GM21526 (cell line): ENCODE results near the gene ACKR2.
A peak's percentile ranks its signal among the peaks of the same experiment; 100 is the strongest.

Experiments
- ATAC-seq: cut with Tn5 transposase; IDR thresholded peaks from one replicate; pipeline ENCODE4 v1.9.1; 2021; ENCODE audit warnings: moderate library complexity; ENCODE audit not compliant: unreplicated experiment, low FRiP score

ACKR2 gene

DNA sequence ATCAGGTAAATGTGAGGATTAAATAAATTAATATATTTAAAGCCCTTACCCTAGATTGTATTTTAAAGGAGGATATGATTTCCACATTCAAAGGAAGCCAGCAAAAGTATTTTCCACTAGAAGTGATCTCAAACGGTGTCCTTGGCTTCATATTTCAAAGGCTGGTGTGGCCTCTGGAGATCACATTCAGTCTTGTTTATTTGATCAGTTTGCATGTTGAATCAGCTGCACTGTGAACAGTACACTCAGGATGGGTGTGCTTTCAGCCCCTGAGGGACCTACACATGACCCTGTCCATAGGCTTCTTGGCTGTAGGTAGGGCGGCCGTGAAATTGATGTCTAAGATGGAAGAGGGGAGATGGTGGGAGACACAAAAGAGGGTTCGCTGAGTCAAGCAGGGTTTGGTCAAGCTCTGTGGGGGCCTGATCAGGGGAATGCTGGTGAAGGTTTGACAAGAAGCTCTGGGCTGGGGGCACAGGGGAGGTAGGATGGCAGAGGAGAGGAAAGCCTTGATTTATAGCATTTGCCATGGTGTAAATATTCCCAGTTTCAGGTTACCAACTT, 44.6 kb downstream of the ACKR2 start:
- ATAC-seq: no peak

DNA sequence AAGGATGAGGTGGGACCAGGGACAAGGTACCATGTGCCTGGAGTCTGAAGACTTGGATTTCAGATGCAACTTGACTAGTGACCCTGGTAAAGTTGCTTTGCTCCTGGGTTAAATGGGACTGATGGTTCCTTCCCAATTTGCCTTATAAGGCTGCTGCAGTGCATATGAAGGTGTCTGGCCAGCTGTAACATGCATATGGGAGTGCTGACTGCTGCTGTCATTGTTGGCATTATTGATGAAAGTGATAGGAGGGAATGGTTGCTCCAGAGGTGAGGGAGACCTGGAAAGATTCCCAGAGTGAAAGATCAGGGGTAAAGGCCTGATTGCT, 45.9 kb downstream of the ACKR2 start:
- no peak for ATAC-seq

DNA sequence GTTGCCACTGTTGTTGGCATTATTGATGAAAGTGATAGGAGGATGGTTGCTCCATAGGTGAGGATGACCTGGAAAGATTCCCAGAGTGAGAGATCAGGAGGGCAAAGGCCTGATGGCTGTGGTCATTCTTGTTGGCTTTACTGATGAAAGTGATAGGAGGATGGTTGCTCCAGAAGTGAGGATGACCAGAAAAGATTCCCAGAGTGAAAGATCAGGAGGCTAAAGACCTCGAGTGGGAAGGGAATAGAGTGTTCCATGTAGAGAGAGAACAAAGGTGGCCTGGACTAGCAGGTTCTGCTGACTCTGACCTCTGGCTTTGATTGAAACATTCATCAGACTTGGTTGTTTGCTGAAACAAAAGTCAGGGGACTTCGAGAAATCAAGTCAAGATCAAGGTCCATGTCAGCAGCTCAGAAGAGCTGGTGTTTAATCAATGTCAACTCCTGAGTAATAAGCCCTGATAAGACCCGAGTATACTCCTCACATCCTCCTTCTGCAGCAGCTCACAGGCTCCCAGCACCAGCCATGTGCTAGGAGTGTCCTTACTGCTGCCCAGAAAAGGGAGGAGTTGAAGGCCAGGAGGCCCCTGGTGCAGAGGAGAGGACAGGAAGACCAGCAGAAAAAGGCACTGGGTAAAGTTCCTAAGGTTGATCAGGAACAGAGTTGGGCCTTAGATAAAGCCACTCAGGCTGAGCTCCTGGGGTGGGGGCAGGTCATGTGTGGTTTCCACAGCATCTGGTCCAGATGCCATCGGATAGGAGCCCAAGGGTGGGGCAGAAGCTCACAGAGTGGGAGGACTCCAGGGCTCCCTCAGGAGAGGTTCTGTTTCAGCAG, 46.5 kb downstream of the ACKR2 start:
- no peak for ATAC-seq

DNA sequence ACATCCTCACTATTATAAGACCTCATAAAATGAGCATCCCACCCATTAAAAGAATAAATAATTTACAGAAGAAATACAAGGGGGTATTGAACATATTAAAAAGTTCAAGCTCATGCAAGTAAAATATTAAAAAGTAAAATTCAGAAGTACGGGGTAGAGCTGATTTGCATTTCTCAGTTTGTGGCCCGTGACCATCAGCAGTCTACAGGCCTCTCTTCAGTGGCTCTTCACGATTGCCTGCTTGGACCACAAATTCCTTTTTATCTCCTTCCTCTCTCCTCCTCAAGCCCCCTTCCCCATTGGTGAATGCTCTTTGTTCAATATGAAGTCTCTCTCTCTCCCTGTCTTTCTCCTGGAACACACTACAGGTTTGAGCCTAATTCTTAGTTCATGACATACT, 47.3 kb downstream of the ACKR2 start:
- no peak for ATAC-seq

DNA sequence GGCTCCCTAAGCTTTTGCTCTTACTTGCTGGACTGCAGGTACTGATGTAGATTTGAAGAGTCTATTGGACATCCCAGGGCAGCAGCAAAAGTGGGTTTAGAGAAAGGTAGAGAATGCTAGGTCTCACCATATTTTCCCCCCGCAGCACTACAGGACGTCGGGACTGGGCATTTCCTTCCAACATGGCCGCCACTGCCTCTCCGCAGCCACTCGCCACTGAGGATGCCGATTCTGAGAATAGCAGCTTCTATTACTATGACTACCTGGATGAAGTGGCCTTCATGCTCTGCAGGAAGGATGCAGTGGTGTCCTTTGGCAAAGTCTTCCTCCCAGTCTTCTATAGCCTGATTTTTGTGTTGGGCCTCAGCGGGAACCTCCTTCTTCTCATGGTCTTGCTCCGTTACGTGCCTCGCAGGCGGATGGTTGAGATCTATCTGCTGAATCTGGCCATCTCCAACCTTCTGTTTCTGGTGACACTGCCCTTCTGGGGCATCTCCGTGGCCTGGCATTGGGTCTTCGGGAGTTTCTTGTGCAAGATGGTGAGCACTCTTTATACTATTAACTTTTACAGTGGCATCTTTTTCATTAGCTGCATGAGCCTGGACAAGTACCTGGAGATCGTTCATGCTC, 55.2 kb downstream of the ACKR2 start:
- ATAC-seq: no peak

DNA sequence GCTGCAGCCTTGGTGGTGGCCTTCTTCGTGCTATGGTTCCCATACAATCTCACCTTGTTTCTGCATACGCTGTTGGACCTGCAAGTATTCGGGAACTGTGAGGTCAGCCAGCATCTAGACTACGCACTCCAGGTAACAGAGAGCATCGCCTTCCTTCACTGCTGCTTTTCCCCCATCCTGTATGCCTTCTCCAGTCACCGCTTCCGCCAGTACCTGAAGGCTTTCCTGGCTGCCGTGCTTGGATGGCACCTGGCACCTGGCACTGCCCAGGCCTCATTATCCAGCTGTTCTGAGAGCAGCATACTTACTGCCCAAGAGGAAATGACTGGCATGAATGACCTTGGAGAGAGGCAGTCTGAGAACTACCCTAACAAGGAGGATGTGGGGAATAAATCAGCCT, 56.0 kb downstream of the ACKR2 start:
- ATAC-seq: no peak

DNA sequence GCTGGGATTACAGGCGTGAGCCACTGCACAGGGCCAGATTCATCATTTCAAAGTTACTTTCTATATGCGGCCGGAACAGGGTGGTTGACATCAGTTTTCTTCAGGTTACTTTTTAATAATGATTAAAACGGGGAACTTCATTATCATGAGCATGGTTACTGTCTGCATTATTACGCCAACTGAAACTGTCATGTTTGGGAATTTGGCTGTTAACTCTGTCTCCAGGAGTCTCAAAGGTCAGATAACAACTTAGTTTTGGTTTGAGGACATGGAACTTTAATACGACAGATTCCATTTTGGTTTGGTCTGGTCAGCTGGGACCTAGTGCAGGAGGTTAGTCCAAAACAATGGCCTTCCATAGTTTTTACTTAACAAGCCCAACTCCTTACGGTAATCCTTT, 57.9 kb downstream of the ACKR2 start:
- no peak for ATAC-seq

DNA sequence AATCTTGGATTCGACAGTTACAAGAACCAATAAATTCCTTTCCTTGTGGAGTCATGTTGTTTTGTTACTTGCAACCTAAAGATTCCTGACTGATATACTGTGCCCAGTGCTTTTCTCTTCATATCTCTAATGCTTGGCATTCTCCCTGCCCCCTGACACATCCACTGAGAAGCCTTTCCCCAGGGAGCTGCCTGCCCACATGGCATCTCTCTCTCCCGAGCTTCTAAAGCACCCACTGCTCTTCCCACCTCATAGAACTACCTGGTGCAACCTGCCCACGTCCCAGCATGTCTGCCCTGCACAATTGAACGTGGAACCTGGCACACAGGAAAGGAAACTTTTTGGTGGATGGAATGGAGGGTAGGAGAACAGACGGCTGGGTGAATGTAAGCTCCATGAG, 59.6 kb downstream of the ACKR2 start:
- no peak for ATAC-seq

GRCh38 chr3:42871592-42872196, 62.4 kb downstream of the ACKR2 start:
- no peak for ATAC-seq

GRCh38 chr3:42872718-42873117, 63.5 kb downstream of the ACKR2 start:
- no peak for ATAC-seq

GRCh38 chr3:42873221-42873982, 64.2 kb downstream of the ACKR2 start:
- ATAC-seq: no peak

DNA sequence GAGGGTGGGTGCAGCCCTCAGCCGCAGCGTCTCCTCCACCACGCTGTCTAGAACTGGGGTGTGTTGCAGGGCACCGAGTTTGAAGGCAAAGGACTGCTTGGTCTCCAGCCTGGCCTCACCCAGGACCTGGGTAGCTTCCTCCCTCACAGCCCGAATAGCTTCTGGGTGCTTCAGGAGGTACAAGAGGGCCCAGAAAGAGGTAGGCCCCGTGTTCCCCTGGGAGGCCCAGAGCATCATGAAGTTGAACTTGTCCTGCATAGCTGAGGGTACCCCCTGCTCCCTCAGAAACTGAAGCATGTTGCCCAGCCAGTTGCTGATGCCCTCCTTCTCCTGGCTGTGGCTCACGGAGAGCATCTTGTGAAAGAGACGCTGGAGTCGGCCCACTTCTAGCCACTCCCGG, 65.5 kb downstream of the ACKR2 start:
- no peak for ATAC-seq

- no peak for ATAC-seq
These were observed 66.3 kb downstream of the ACKR2 start, which contains the start of gene CYP8B1 for GRCh38 chr3:42875325-42876151. CYP8B1 (minus strand) TSS chr3:42875879; CDS start chr3:42875816, 63 bp downstream.

- no peak for ATAC-seq
These were observed 67.2 kb downstream of the ACKR2 start for GRCh38 chr3:42876401-42876800.

GRCh38 chr3:42876940-42877720, 67.9 kb downstream of the ACKR2 start:
- ATAC-seq: no peak

- no peak for ATAC-seq
These were observed 68.6 kb downstream of the ACKR2 start for GRCh38 chr3:42877881-42878280.

DNA sequence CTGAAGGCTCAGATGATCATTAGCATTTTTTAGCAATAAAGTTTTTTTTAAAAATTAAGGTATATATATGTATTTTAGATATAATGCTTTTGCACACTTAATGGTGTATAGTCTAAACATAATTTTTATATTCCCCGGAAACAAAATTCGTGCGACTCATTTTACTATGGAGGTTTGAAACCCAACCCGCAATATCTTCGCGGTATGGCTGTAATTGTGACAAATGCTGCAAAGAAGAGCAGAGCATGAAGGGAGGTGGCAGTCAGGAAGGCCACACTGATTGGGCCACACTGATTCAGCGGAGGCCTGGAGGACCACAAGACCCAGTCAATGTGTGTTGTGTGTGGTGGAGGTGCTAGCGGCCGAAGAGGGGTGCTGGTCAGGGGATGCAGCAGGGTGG, 70.9 kb downstream of the ACKR2 start:
- no peak for ATAC-seq

DNA sequence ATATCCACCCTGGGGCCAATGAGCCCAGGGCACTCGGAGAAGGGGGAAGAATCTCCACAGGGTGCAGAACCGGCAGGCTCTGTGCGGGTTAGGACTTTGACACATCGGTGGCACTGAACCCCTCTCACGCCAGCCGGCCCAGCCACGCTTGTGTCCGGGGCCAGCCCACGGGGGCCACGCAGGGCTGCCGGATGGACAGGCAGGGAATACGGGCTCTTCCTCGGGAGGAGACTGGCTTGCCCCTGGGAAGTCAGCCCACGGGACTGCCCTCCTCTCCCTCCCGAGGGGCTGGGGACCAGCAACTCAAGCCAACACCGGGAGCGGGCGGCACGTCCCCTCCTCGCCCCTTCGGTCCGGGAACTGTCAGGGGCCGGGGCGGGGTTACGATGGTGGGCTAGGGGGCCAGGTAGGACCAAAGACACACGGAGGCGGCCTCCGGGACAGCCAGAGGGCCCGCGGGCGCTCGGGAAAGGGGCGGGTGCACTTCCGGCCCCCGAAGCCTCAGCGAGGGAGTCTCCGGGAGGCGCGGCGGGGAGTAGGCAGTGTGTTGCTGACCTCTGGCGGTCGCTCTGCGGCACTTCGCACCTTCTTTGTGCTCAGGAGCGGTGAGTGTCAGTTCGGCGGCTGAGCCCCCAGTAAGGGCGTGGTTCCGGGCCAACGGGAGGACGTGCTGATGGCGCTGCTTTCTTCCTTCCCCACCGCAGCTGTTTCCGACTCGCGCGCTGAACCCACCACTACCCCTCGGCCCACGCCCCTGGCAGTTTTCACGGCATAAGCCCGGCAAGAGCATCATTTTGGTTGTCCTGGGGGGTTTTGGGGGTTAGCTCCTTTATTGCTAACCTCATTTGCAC, 71.6 kb downstream of the ACKR2 start:
- ATAC-seq: peak; percentile 98
